ENCODE measurements around the gene ATP10A.

DNA sequence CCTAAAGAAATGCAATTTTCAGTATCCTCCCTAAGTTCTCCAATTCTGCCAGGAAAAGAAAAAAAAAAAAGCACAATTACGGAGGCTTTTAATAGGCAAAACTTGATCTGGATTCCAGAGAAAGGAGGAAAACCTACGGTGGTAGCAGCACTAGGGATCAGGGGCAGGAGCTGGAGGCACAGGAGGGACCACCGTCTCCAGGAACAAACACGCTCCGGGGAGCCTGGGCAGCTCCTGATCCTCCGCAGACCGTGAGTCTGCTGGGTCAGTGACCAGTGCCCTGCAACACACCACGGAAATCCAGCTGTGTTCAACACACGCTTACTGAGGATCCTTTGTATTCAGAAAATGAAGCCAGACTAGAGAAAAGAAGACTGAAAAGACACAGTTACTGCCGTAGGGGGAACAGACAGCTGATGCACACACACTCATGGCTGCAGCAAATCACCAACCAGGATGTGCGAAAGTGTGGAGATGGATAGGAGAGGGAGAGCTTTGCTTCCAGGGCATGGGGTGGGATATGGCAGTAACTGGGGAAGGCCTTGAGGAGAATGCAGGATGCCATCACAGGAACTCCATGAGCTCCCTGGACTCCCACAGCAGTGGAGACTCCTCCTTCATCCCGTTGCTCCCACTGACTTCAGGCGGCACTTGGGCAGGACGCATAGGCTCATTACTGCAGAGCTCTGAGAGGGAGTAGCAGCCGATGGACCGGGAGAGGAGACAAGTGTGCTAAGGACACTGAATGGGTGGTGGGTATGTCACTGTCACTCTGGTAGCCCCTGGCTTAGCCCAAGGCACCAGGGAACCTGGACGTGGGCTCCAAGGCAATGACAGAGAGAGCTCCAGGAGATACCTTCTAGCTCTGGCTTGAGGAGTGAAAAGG, 167.0 kb downstream of the ATP10A start:
- no peak for TF ChIP-seq POLR2AphosphoS5 (IDR thresholded peaks at IDR 0.05)
- no peak for TF ChIP-seq POLR2A (IDR thresholded peaks at IDR 0.05)
